GM10248 (cell line): ENCODE data around the gene XKR8.

Experiments used
- CTCF ChIA-PET: fragments of 300-600 bp; sonication (Branson Sonifier 250); formaldehyde crosslinking; extraction: SDS; loops from one replicate; lab custom pipeline; 2021; ENCODE audit warnings: antibody characterized with exemption; lab: Yijun Ruan, JAX
- POLR2A ChIA-PET: fragments of 350-650 bp; sonication (Branson Sonifier 250); formaldehyde crosslinking; extraction: SDS; loops from one replicate; lab custom pipeline; 2020; ENCODE audit warnings: antibody characterized with exemption; lab: Yijun Ruan, JAX
- DNase-seq: peaks from one replicate; pipeline ENCODE4 v3.0.0; 2012; ENCODE audit errors: extremely low spot score
- TF ChIP-seq, protein P1 (sequence below): IDR thresholded peaks from 2 replicates; pipeline ENCODE4 v1.5.1; 2012; ENCODE audit warnings: mild to moderate bottlenecking, low read depth; ENCODE audit errors: extremely low read depth, missing control alignments, control extremely low read depth

The XKR8 gene

DNA sequence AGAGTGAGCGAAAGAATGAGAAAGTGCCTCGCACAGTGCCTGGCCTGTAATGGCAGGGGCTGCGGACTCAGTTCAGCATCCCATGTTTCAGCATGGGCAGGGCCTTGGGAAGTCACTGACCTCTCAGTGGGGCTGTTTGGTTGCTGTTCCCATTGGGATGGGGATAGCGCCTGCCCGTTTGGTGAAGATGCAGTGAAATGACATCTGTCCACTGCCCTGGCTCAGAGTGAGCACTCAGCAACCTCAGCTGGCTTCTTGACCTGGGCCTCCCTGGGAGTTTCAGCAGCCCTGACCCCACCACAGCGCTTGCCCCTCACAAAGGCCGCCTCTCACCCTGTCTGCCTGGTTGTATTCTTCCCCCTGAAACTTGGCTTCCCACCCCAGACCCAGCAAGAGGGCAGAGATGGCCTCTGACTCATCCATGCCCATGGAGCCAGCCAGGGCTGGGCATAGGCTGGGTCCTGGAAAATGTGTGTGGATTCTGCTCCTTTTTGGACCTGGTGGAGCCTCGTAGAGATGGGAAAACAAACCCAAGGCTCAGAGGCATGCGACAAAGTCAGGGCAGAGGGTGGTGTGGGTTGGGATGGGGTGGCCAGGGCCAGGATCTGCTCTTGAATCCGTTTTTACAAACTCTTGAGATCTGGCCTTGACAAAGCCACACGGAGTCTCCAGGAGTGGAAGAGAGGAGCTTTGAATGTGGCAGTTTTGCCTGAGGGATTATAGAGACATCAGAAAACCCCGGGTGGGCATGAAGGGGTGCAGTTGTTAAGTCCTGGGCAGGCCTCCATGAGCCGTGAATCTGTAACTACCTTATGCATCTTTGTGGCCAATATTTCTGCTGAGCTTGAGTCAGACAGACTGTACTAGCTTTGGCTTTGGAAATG lies 1.2 kb downstream of the XKR8 start:
- TF ChIP-seq, protein P1, sequence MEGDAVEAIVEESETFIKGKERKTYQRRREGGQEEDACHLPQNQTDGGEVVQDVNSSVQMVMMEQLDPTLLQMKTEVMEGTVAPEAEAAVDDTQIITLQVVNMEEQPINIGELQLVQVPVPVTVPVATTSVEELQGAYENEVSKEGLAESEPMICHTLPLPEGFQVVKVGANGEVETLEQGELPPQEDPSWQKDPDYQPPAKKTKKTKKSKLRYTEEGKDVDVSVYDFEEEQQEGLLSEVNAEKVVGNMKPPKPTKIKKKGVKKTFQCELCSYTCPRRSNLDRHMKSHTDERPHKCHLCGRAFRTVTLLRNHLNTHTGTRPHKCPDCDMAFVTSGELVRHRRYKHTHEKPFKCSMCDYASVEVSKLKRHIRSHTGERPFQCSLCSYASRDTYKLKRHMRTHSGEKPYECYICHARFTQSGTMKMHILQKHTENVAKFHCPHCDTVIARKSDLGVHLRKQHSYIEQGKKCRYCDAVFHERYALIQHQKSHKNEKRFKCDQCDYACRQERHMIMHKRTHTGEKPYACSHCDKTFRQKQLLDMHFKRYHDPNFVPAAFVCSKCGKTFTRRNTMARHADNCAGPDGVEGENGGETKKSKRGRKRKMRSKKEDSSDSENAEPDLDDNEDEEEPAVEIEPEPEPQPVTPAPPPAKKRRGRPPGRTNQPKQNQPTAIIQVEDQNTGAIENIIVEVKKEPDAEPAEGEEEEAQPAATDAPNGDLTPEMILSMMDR = no peak
- ChIA-PET POLR2A (no interaction called here), CTCF (interaction anchor here (1.4 to 1.5 kb wide), 3 partner anchors 20 to 292 kb away, joined by 3 to 5 read pairs (median 3); partner anchors contain the start of gene EYA3)
- DNase-seq = no peak

DNA sequence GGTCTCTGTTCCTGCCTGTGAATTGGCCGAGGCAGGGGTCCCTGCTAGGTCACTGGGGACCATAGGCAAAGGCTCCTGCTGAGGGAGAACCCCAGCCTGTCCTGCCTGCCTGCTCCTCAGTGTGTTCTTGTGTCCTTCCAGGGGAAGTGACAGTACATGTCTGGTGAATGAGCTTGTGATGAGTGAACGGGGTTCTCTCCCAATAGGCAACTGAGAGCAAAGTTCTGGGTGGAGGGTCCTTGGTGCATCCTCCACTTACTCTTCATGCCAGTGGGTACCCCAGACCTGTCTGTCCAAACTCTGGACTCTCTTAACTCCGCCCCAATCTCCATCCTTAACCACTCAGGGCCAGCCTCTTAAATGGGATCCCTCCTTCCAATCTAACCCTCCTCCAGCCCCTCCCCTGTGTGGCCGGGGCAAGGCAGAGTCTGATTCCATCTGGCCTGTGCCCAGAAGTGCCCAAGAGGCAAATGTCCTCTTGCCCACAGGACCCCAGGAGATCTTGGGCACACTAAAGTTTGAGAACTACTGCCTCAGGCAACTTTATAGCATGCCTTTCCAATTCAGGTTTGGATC lies 2.0 kb downstream of the XKR8 start:
- TF ChIP-seq, protein P1 = no peak
- ChIA-PET POLR2A (no interaction called here), CTCF (interaction anchor here (1.4 to 1.7 kb wide), 4 partner anchors 15 to 292 kb away, joined by 3 to 4 read pairs (median 4); no protein-coding TSS in a partner anchor)
- no peak for DNase-seq

DNA sequence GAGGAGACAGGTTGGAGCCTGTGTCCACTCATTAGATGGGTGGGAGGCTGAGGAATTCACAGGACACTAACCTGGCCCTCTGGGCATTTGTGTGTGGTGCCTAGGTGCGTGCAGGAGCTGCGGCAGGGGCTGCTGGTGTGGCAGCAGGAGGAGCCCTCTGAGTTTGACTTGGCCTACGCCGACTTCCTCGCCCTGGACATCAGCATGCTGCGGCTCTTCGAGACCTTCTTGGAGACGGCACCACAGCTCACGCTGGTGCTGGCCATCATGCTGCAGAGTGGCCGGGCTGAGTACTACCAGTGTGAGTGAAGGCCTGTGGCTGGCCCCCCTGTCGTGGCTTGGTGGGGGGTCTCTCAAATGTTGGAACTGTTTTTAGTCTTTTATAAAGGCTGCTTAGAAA lies 3.6 kb downstream of the XKR8 start:
- ChIA-PET POLR2A (no interaction called here), CTCF (interaction anchor here (1.4 to 1.7 kb wide), 3 partner anchors 12 to 106 kb away, joined by 3 to 4 read pairs (median 4); no protein-coding TSS in a partner anchor)
- DNase-seq = no peak
- TF ChIP-seq, protein P1 = no peak

DNA sequence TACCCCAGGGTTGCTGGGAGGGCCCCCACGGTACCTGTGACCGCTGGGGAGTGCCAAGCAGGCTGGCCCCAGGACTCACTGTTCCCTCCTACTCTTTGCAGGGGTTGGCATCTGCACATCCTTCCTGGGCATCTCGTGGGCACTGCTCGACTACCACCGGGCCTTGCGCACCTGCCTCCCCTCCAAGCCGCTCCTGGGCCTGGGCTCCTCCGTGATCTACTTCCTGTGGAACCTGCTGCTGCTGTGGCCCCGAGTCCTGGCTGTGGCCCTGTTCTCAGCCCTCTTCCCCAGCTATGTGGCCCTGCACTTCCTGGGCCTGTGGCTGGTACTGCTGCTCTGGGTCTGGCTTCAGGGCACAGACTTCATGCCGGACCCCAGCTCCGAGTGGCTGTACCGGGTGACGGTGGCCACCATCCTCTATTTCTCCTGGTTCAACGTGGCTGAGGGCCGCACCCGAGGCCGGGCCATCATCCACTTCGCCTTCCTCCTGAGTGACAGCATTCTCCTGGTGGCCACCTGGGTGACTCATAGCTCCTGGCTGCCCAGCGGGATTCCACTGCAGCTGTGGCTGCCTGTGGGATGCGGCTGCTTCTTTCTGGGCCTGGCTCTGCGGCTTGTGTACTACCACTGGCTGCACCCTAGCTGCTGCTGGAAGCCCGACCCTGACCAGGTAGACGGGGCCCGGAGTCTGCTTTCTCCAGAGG lies 6.8 kb downstream of the XKR8 start:
- no peak for DNase-seq
- TF ChIP-seq, protein P1 = no peak
- ChIA-PET CTCF (interaction anchor here (0.9 to 1.9 kb wide), 2 partner anchors 8 to 109 kb away, joined by 3 to 8 read pairs; no protein-coding TSS in a partner anchor), POLR2A (no interaction called here)

DNA sequence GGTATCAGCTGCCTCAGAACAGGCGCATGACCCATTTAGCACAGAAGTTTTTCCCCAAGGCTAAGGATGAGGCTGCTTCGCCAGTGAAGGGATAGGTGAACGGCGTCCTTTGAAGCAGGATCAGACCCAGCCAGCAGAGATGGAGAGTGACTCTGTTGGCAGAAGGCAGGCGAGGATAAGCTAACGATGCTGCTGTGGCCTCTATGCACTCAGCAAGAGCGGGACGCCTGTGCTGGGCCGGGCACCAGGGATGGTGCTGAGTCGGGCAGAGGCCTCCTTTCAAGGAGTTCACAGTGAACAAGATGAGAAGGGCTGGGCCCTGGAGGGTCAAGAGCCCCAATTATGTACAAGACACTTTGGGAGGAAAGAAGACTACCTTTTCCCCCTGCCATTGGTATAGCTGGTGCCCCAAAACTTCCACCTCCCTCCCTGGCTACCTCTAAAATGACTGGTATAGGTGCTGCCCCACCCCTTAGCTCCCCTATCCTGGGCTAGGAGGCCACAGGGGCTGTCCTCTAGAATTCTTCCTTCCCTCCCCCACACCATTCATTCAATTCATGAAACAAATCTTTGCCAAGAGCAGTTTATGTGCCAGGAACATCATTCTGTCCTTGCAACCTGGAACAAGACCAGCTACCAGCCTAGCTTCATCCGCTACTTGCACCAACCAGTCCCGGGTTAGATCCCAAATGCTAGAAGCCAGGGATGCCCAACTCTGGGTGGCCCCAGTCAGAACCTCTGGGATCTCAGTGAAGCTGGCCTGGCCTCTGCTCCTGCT lies 7.5 kb downstream of the XKR8 start:
- ChIA-PET CTCF (interaction anchor here (0.8 to 1.9 kb wide), 4 partner anchors 11 to 110 kb away, joined by 3 to 8 read pairs (median 3); no protein-coding TSS in a partner anchor), POLR2A (no interaction called here)
- TF ChIP-seq, protein P1 = no peak
- DNase-seq = no peak
